CD4-positive, alpha-beta T cell (primary cell): Measurements from ENCODE around the gene VWA8. TPM values are rescaled to one million over a fixed set of nuclear protein-coding genes. Genes with fewer than 3 reads are reported as not detected.
"Not testable (repeated sequence)": the region's sequence is repeated elsewhere in the genome, so short reads cannot be mapped to it uniquely, and the experiment has no call there.

ENCODE experiments used
- ATAC-seq: fragments of 200-7000 bp; cut with Tn5 transposase; one replicate; pipeline ENCODE4 v1.10.0; 2022; ENCODE audit warnings: mild to moderate bottlenecking; ENCODE audit not compliant: poor library complexity
- CTCF ChIA-PET: fragments of 350-600 bp; sonication (Branson Sonifier 250); formaldehyde crosslinking; loops from one replicate; lab custom pipeline; 2021; ENCODE audit warnings: antibody characterized with exemption, inconsistent platforms; lab: Charles Lee
- POLR2A ChIA-PET: fragments of 350-600 bp; sonication (Branson Sonifier 250); formaldehyde crosslinking; loops from one replicate; lab custom pipeline; 2021; ENCODE audit warnings: antibody characterized with exemption, inconsistent platforms; lab: Charles Lee
- DNase-seq, 14 experiments: peaks; one replicate each; pipeline ENCODE4 v3.0.0-alpha.2; 2013 to 2020; ENCODE audit warnings: mixed read lengths in 2 of 14
- H3K27ac ChIP-seq, 2 donors: one replicate each; pipeline versions ENCODE4 v1.5.1 to v1.7.0; 2013; ENCODE audit warnings: low read length in 2 of 2, low read depth in 1 of 2, mild to moderate bottlenecking in 1 of 2
- H3K27me3 ChIP-seq, 2 experiments: 1 replicate in 1 of 2; 2 replicates in 1 of 2; pipeline versions ENCODE4 v1.6.1 to v1.7.0; 2013; ENCODE audit warnings: low read length in 2 of 2, control low read depth in 1 of 2, mild to moderate bottlenecking in 1 of 2, moderate library complexity in 1 of 2; ENCODE audit not compliant: insufficient read depth in 2 of 2, control insufficient read depth in 1 of 2
- H3K36me3 ChIP-seq: one replicate; pipeline ENCODE4 v1.6.1; 2013; ENCODE audit warnings: low read length, control low read depth; ENCODE audit not compliant: insufficient read depth
- H3K4me1 ChIP-seq: one replicate; pipeline ENCODE4 v1.6.1; 2013; ENCODE audit warnings: low read length, control low read depth; ENCODE audit not compliant: insufficient read depth
- H3K4me3 ChIP-seq: one replicate; pipeline ENCODE4 v1.5.1; 2013; ENCODE audit warnings: mild to moderate bottlenecking, low read length, moderate library complexity
- H3K9me3 ChIP-seq, 2 experiments: 1 replicate in 1 of 2; 2 replicates in 1 of 2; pipeline versions ENCODE4 v1.6.1 to v1.7.0; 2013; ENCODE audit warnings: low read length in 2 of 2, mild to moderate bottlenecking in 2 of 2, control low read depth in 1 of 2, moderate library complexity in 1 of 2; ENCODE audit not compliant: control insufficient read depth in 1 of 2, insufficient read depth in 1 of 2
- H3K27ac Mint-ChIP-seq: one replicate; pipeline ENCODE4 v1.8.0; 2020; ENCODE audit warnings: mixed read lengths
- H3K27me3 Mint-ChIP-seq: one replicate; pipeline ENCODE4 v1.8.0; 2021; ENCODE audit warnings: mixed read lengths
- H3K36me3 Mint-ChIP-seq: one replicate; pipeline ENCODE4 v1.8.0; 2021; ENCODE audit warnings: low read depth, mixed read lengths
- H3K4me1 Mint-ChIP-seq: one replicate; pipeline ENCODE4 v1.8.0; 2021; ENCODE audit warnings: low read depth, mixed read lengths
- H3K4me3 Mint-ChIP-seq: one replicate; pipeline ENCODE4 v1.8.0; 2020; ENCODE audit warnings: mild to moderate bottlenecking, mixed read lengths
- H3K9me3 Mint-ChIP-seq: one replicate; pipeline ENCODE4 v1.8.0; 2020; ENCODE audit warnings: mixed read lengths
- intact Hi-C, 2 experiments: fragments of 100-400 bp; cut with DNase I in 1 of 2; cut with micrococcal nuclease in 1 of 2; formaldehyde crosslinking; loops; one replicate each; pipeline versions ENCODE4 v1.15.1 to v1.9.0; 2023 to 2025; cut with DNase I, micrococcal nuclease
- total RNA-seq, 174 experiments: library from RNA in 2 of 174; stranded (reverse) in 2 of 174; gene quantifications; one replicate each; pipeline ENCODE4 v1.2.3 and lab custom pipeline; 2021 to 2026
- TF ChIP-seq, protein P1 (sequence below): fragments of 200-600 bp; IDR thresholded peaks from one replicate; pipeline ENCODE4 v1.8.0; 2022; ENCODE audit warnings: antibody characterized with exemption, mild to moderate bottlenecking

VWA8 gene
- total RNA-seq, 2 experiments from 2014 or later: 18.7 to 19.0 TPM

DNA sequence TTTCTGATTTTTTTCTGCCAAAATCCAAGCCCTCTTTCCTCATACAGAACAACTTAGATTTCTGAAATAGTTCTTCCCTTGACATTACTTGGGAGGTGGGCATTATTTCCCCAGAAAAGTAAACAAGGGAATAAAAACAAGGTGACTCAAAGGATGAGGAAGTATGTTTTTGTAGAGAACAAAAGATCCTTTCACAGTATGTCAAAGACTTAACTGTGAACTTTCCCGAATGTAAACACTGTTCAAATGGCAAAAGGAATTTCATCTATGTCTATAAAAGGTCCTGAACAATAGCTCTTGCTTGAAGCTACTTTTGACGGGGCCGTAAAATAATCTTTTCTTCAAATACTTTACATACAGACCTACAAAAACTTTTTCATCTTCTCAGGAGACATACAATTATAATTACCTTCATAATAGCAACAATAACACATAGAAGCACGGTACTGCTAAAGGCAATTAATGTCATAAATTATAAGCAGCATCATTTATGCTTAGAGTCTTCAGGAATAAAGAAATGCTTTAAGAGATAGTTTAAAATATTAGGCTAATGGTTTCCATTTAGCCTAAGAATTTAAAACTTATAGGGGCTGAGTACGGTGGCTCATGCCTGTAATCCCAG, 312.5 kb downstream of the VWA8 start:
- Mint-ChIP-seq H3K27me3 (no peaks in the 10 kb centered on the region), H3K4me1 (peaks cover 10% of the 10 kb centered on the region), H3K27ac (no peak overlapping the region), H3K4me3 (no peak overlapping the region), H3K36me3 (no peaks in the 10 kb centered on the region), H3K9me3 (no peaks in the 10 kb centered on the region)
- ATAC-seq (no peak), DNase-seq (no peak)
- H3K4me1 ChIP-seq: no peaks in the 10 kb centered on the region
- H3K36me3 ChIP-seq: no peaks in the 10 kb centered on the region
- TF ChIP-seq, protein P1, sequence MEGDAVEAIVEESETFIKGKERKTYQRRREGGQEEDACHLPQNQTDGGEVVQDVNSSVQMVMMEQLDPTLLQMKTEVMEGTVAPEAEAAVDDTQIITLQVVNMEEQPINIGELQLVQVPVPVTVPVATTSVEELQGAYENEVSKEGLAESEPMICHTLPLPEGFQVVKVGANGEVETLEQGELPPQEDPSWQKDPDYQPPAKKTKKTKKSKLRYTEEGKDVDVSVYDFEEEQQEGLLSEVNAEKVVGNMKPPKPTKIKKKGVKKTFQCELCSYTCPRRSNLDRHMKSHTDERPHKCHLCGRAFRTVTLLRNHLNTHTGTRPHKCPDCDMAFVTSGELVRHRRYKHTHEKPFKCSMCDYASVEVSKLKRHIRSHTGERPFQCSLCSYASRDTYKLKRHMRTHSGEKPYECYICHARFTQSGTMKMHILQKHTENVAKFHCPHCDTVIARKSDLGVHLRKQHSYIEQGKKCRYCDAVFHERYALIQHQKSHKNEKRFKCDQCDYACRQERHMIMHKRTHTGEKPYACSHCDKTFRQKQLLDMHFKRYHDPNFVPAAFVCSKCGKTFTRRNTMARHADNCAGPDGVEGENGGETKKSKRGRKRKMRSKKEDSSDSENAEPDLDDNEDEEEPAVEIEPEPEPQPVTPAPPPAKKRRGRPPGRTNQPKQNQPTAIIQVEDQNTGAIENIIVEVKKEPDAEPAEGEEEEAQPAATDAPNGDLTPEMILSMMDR: no peak
- intact Hi-C loops: no loop called here
- no peak overlapping the region for H3K27ac ChIP-seq
- ChIA-PET POLR2A (no interaction called here), CTCF (no interaction called here)
- H3K9me3 ChIP-seq: no peaks in the 10 kb centered on the region
- no peak overlapping the region for H3K4me3 ChIP-seq
- H3K27me3 ChIP-seq: no peaks in the 10 kb centered on the region

DNA sequence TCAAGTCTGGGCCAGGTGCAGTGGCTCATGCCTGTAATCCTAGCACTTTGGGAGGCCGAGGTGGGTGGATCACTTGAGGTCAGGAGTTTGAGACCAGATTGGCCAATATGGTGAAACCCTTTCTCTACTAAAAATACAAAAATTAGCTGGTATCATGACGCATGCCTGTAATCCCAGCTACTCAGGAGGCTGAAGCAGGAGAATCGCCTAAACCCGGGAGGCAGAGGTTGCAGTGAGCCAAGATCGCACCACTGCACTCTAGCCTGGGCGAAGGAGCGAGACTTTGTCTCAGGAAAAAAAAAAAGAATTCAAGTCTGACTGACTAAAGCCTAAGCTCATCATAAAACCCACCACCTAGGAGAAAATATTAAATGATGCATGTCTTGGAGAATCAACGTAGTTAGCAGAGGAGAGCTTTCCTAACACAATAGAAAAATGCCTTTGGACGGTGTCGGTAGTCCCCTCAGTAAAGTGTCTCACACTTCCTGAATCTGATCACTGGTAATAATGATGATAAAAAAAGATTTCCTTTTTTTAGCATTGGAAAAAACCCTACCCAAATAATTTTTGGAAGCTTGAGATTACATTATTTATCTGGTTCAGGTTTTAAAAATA, 313.1 kb downstream of the VWA8 start:
- CTCF ChIA-PET, H3K4me1 Mint-ChIP-seq: not testable (repeated sequence)
- POLR2A ChIA-PET: interaction anchor here (0.6 kb wide), 1 partner anchor 318 kb away, joined by 4 read pairs; no protein-coding TSS in a partner anchor

DNA sequence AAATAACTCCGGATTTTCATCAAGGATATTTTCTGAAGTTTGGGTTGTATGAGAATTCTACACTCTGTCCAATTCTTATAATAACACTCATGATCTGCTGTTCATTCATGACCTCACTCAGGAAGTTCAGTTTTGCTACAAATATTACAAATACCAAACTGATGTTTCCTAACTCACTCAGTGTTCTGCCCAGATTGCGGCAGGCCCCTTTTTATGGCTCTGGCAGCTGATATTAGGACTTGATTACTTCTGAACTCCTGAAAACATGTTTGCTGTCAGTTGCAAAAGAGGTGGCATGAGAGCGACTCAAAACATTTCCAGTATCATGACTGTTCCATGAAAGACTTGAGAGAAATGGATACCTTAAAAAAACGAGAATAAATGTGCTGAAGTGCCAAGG, 315.6 kb downstream of the VWA8 start:
- Histone ChIP-seq H3K36me3 (no peaks in the 10 kb centered on the region), H3K27ac (no peak overlapping the region), H3K9me3 (no peaks in the 10 kb centered on the region), H3K27me3 (no peaks in the 10 kb centered on the region), H3K4me1 (no peaks in the 10 kb centered on the region), H3K4me3 (no peak overlapping the region)
- Mint-ChIP-seq H3K4me1 (no peaks in the 10 kb centered on the region), H3K36me3 (no peaks in the 10 kb centered on the region), H3K27me3 (no peaks in the 10 kb centered on the region), H3K27ac (no peak overlapping the region), H3K4me3 (no peak overlapping the region), H3K9me3 (no peaks in the 10 kb centered on the region)
- DNase-seq (peak in 1 of 14 experiments; percentile 18), ATAC-seq (no peak)
- intact Hi-C loops: no loop called here
- POLR2A ChIA-PET: interaction anchor here (0.7 kb wide), 1 partner anchor 358 kb away, joined by 3 read pairs; no protein-coding TSS in a partner anchor
- TF ChIP-seq, protein P1: no peak
- CTCF ChIA-PET: no interaction called here

More for the DNA sequence above, 313.1 kb downstream of the VWA8 start:
- H3K27ac Mint-ChIP-seq, H3K4me3 Mint-ChIP-seq, DNase-seq, H3K4me1 ChIP-seq, intact Hi-C loops, H3K9me3 Mint-ChIP-seq, H3K9me3 ChIP-seq, H3K36me3 Mint-ChIP-seq, H3K27ac ChIP-seq, H3K4me3 ChIP-seq, H3K27me3 ChIP-seq, ATAC-seq, H3K36me3 ChIP-seq, H3K27me3 Mint-ChIP-seq: not testable (repeated sequence)
